Glomerular visceral epithelial cell (primary cell): ENCODE results near the gene DHRS1.

Experiments
- DNase-seq: peaks from one replicate; pipeline ENCODE4 v3.0.0-alpha.2; 2016; ENCODE audit errors: extremely low spot score

Gene DHRS1

GRCh38 chr14:24282736-24283135 lies 16.8 kb downstream of the DHRS1 start:
- no peak for DNase-seq

GRCh38 chr14:24281636-24282035 lies 17.9 kb downstream of the DHRS1 start:
- no peak for DNase-seq

GRCh38 chr14:24280797-24281460 lies 18.7 kb downstream of the DHRS1 start:
- DNase-seq: no peak

- peak; percentile 39 for DNase-seq
These were observed 20.0 kb downstream of the DHRS1 start for GRCh38 chr14:24279301-24280186.

- DNase-seq: no peak
These were observed 21.2 kb downstream of the DHRS1 start for GRCh38 chr14:24278424-24278823.

GRCh38 chr14:24277606-24278321 lies 21.8 kb downstream of the DHRS1 start:
- no peak for DNase-seq

- no peak for DNase-seq
These were observed 22.5 kb downstream of the DHRS1 start for GRCh38 chr14:24277071-24277470.

GRCh38 chr14:24274101-24274543 lies 25.5 kb downstream of the DHRS1 start:
- no peak for DNase-seq

- no peak for DNase-seq
These were observed 26.1 kb downstream of the DHRS1 start for GRCh38 chr14:24273422-24273998.

- DNase-seq: no peak
These were observed 27.1 kb downstream of the DHRS1 start for GRCh38 chr14:24272467-24272866.

GRCh38 chr14:24271834-24272263 lies 27.7 kb downstream of the DHRS1 start:
- no peak for DNase-seq

GRCh38 chr14:24271134-24271833 lies 28.3 kb downstream of the DHRS1 start, which contains the start of gene RABGGTA:
TSS of gene RABGGTA (minus strand) at chr14:24271597. CDS start at chr14:24271115, 482 bp downstream.
- peak; percentile 87 for DNase-seq

- no peak for DNase-seq
These were observed 28.9 kb downstream of the DHRS1 start for GRCh38 chr14:24270537-24271133.

GRCh38 chr14:24269910-24270536 lies 29.6 kb downstream of the DHRS1 start:
- DNase-seq: no peak

GRCh38 chr14:24269368-24269767 lies 30.2 kb downstream of the DHRS1 start:
- no peak for DNase-seq

GRCh38 chr14:24268225-24268624 lies 31.4 kb downstream of the DHRS1 start:
- no peak for DNase-seq

GRCh38 chr14:24267516-24267915 lies 32.1 kb downstream of the DHRS1 start:
- DNase-seq: no peak

GRCh38 chr14:24266344-24267244 lies 33.0 kb downstream of the DHRS1 start:
- DNase-seq: no peak

GRCh38 chr14:24264298-24264697 lies 35.3 kb downstream of the DHRS1 start:
- DNase-seq: no peak
